Suppressor macrophage treated with lipopolysaccharide for 1 hour (primary cell): Measurements from ENCODE around the gene IDI1.
"Not testable (repeated sequence)": the region's sequence is repeated elsewhere in the genome, so short reads cannot be mapped to it uniquely, and the experiment has no call there.

Experiments used
- DNase-seq, 3 donors: peaks; one replicate each; pipeline ENCODE4 v3.0.0-alpha.2; 2020 to 2022

Gene IDI1

DNA sequence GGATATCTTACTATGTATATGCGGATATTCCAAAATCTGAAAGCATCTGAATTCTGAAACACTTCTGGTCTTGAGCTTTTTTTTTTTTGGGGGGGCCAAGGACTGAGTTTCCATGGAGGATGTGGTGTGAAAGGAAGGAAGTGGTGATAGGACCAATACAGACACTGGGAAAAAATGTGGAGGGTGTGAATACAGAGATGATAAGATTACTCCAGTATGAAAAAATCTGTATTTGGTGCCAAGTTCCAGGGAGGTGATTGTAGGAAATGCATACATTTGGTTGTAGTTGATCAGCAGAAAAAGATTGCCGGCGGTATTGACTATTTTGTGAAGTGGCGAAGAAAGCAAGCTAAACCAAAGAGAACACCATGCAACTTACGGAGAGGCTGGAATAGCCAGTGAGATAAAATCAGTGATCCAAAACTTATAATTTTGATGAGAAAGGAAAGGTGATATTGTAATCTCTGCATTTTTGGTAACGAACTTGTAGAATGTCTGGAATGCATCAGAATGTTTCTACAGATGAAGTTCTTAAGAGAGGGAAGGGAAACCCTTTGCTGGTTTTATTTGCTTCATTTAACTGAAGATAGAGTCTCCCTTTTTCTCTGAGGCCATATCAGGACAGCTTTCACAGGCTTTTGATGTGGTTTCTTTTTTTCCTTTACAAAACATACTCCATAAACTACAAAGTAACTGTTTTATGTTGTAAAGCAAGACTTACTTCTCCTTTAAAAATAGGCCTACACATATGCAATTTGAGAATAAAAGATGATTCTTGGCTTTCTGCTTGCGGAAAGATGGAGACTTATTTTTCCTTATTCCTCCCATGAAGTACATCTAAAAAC is 13.2 kb upstream of the IDI1 start:
- DNase-seq = no peak

DNA sequence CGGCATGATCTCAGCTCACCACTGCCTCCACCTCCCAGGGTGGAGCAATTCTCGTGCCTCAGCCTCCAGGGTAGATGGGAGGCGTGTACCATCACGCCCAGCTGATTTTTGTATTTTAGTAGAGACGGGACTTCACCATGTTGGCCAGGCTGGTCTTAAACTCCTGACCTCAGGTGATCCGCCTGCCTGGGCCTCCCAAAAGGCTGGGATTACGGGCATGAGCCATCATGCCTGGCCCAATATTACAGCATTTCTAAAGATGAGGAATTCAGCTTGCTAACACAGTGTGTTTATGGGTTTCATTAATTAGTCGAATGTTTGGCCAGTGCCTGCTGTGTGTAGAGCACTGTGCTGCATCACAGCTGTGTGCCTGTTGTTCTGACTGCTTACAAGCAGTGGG is 11.0 kb upstream of the IDI1 start:
- no peak for DNase-seq

DNA sequence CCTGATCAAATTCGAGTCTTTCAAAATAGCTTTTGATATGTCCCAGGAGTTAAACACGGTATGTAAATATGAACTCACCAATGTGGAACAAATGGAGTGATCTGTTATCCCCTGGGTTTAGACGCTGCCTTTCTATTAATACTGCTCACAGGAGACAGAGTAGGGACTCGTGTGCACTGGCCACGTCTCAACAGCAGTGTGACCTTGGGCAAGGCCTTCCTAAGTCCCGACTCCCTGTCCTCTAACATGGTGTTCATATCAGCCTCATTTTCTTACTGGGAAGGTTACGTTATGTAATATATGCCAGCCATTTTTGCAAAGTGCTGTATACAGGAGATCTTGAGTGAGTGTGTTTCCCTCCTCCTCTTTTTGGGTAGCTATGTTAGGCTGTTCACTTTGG is 9.1 kb upstream of the IDI1 start:
- no peak for DNase-seq

DNA sequence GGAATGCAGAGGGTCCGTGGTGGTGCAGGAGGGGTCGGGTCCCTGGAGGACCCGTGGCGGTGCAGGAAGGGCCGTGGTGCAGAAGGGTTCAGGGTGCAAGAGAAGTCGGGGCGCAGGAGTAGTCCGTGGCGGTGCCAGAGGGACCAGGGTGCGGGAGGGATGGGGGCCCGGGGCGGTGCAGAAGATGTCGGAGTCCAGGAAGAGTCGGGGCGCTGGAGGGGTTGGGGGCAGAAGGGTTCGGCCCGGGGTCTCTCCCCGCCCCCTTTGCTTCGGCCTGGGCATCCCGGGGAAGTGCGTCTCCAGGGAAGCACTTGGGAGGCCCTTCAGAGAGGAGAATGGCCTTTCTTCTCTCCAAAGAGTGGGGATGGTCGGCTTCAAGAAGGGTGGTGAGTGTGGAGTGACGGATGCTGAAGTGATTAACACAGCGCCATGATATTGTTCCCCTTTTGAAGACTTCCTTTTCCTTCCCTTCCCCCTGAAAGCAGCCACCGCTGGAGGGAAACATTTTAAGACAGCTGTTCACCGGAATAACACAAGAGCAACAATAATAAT is 8.3 kb upstream of the IDI1 start:
- peak; percentile 81 to 85 (median 83) for DNase-seq

DNA sequence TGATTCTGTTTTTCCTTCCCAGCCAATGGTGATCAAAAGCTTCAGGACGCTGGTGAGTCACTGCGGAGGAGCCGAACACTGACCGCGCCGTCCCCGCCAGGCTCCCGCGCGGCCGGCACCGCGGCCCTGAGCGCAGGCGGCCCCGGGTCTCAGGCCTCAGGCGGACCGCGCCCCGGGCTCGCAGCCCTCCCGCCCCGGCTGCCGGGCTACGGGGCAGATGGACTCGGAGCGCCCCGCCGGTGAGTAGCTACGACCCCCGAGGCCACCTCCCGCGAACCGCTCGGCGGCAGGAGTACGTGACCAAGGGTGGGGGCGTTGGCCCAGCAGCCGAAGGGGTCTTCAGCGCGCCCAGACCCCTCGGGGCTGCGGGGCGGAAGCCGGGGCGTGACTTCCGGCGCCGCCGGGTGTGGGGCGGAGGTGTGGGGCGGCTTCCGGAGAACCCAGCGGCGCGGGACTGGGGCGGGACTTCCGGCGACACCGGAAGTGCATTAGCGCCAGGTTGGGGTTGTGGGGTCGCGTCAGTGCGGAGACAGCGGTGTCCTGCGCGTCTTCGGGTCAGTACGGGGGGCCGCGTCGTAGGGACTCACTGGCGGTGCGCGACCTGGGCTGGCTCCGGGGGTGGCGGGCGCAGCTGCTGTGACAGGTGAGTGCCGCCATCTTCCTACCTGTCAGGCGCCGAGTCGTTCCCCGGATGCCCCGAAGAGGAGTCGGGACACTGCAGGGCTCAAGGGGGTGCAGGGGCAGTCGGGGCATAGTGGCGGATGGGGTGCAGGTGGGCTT is 7.6 kb upstream of the IDI1 start, which contains the start of gene WDR37:
TSS of gene WDR37 (plus strand) at position 60 of the 780 bp plus-strand sequence. CDS start 15,771 bp downstream, outside the sequence.
- DNase-seq = peak; percentile 88 to 94 (median 90)

DNA sequence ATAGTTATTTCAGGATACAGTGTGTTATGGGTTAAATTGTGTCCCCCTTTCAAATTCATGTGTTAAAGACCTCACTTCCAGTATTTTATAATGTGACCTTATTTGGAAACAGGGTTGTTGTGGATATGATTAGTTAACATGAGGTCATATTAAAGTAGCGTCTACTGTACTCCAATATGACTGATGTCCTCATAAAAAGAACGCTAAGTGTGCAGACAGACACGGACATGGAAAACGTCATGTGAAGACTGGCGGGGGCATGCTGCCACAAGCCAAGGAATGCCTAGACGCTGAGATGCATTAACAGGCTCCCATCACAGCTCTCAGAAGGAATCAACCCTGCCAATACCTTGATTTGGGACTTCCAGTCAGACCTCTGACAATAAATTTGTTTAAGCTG is 5.8 kb upstream of the IDI1 start:
- DNase-seq = no peak

DNA sequence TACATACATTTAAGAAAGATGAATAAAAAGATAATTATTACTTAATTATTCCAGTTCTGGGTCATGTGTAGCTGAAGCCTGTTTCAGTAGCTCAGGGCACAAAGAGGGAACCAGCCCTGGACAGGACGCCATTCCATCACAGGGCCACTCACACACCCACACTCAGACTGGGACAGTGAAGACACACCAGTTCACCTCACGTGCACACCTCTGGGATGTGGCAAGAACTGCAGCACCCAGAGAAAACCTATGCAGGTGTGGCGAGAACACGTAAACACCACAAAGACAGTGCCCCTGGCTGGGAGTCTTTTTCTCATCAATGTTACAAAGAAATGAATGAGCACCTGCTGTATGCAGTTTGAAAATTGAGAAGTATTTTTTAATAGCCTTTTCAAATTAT is 1.6 kb upstream of the IDI1 start:
- peak; percentile 38 to 45 (median 41) for DNase-seq

DNA sequence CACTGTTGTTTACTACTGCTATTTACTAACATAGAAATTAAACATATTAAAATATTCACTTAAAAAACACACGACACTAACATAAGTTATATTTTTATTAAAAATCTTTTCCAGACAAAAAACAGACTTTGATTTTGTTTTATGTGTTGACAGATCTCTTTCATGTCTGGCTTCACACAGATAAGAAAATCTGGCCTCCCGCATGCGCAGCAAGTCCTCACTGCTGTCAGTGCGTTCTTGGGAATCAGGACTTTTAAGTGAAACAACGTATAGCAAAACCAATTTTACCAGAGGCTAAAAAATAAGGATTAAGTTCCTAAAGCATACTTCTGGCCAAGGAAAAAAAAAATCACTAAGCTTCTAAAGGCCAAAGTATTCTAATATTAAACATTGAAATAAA is 1.2 kb upstream of the IDI1 start:
- no peak for DNase-seq

DNA sequence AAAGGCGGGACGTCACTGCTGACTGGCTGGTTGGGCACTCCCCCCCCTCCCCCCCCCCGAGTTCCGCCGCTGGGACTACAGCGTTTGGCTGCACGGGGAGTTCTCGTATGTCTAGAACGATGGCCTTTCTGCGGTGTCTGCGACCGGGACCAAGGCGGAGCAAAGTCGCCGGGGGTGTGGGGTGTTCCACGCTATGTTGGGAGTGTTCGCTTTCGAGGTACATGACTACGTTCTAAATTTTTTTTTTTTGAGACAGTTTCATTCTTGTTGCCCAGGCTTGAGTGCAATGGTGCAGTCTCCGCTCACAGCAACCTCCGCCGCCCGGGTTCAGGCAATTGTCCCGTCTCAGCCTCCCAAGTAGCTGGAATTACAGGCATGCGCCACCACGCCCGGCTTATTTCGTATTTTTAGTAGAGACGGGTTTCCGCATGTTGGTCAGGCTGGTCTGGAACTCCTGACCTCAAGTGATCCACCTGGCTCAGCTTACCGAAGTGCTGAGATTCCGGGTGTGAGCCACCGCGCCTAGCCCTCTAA is 573 bp upstream of the IDI1 start:
- DNase-seq = no peak

DNA sequence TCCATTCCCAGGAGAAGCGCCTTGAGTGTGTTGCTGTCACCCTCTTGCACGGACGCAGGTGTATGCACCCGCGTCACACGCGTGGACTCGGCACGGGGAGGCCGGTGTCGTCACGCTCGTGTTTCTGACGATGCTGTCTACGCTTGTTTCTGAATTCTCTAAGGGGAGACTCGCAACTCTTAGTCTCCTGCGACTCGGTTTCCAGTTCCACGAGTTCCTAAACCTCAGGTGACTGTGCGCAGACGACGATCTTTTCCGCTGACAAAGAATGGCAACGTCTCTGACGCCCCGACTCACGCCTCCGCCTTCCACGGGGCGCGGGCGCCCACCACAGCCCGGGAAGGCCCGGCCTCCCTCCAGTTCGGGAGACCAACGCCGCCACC is 579 bp downstream of the IDI1 start:
- no peak for DNase-seq

DNA sequence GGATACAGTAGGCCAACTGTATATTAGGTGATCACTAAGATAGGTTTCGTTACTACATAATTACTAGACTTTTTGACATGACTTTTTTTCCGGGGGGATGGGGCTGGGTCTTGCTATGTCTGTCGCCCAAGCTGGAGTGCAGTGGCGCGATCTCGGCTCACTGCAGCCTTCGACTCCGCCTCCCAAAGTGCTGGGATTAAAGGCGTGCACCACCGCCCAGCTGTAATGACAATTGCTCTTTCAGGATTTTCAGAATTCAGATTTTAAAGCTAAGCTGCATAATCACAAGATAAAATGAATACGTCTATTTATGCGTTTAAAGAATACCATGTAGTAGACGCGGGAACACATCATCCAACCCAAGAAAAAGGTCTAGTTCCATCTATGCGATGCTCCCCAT is 982 bp downstream of the IDI1 start:
- DNase-seq = no peak

DNA sequence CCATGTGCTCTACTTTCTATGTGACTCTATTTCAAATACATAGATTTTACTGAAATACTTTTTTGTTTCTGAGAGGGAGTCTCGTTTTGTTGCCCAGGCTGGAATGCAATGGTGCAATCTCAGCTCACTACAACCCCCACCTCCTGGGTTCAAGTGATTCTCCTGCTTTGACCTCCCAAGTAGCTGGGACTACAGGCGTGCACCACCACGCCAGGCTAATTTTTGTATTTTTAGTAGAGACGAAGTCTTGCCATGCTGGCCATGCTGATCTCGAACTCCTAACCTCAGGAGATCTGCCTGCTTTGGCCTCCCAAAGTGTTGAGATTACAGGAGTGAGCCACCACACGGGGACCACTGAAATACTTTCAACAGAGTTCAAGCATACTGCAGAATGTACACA is 3.5 kb downstream of the IDI1 start:
- no peak for DNase-seq

DNA sequence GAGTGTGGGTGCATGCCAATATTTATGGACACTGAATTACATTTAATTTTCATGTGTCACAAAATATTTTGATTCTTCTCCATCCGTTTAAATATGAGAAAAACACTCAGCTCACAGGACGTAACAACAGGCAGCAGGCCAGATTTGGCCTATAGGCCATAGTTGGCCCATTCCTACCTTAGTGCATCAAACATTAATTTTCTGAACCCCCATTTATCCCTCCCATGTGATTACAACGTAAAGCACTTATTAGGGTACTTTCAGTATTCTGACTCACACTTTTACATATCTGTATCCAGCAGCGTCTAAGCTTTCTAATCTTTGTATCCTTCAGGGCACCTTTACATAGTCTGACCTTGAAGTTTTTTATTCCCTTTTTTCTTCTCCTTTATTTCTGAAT is 4.0 kb downstream of the IDI1 start:
- no peak for DNase-seq

DNA sequence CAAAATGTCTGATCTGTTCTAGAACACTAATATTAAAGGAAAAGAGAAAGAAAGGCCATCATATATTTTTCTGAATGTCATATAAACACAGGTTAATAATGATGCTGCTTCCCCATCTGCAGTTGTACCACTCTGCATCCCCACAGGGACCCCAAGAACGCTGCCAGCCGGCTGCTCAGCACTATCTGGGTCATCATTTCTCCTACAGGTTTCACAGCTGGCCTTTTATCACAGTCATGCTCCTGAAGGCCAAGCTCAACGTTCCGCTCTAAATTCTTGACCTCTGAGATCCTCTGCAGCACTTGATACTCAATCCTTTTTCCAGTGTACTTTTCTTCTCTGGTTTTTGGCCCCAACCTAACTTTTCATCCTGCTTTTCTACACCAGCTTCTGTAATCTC is 4.8 kb downstream of the IDI1 start:
- no peak for DNase-seq

DNA sequence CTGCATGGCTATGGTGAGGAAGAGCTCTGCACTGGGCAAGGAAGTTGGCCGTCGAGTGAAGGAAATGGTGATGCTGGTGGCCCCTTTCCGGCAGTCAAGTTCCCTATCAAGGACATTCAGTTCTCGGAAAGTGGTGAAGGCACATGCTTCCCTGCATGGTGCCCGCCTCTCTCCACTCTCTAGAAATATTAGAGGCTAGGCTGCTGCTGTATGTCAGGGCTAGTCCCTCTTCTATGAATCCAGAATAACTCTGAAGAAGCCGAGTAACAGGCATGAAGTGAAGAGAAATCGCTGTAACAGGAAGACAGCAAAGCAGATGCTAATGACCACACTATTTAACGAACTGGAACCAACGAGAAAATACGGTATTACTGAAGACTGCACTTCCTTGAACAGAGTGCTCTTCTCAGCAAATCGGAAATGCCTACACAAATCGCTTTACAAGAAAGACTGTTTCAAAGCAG is 5.4 kb downstream of the IDI1 start:
- DNase-seq = peak; percentile 52 to 55 (median 55)

DNA sequence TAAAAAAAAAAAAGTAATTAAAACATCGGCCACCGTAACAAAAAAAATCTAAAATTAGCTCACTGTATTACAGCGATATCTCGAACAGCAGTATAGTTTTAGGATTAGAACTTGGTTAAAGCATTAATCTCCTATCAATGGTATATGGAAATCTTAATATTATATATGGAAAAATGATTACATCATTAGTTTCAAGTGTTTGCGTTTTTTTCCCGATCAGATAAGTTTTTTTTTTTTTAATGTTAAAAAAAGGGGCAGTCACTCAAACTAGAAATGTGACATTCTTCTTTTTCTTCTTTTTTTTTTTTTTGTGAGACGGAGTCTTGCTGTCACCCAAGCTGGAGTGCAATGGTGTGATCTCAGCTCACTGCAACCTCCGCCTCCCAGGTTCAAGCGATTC is 7.4 kb downstream of the IDI1 start:
- DNase-seq = no peak

DNA sequence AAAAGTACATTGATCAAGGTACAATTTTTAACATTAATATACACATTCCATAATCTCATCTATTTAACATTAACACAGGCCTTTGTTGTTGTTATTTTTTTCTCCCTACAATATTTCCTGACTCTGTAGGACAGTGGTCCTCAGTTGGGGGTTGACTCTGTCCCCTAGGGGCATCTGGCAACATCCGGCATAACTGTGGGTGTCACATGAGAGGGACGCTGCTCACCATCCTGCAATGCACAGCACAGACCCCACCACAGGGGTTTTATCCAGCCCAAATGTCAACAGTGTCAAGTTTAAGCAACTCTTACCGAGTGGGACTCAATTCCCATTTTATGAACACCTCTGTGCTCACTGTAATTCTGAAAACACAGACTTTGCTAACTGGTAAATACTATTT is 8.8 kb downstream of the IDI1 start:
- no peak for DNase-seq

DNA sequence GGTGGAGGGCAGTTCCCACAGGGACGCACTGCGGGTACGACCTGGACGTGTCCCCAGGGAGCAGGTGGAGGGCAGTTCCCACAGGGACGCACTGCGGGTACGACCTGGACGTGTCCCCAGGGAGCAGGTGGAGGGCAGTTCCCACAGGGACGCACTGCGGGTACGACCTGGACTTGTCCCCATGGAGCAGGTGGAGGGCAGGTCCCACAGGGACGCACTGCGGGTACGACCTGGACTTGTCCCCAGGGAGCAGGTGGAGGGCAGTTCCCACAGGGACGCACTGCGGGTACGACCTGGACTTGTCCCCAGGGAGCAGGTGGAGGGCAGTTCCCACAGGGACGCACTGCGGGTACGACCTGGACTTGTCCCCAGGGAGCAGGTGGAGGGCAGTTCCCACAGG is 10.2 kb downstream of the IDI1 start:
- DNase-seq = not testable (repeated sequence)

DNA sequence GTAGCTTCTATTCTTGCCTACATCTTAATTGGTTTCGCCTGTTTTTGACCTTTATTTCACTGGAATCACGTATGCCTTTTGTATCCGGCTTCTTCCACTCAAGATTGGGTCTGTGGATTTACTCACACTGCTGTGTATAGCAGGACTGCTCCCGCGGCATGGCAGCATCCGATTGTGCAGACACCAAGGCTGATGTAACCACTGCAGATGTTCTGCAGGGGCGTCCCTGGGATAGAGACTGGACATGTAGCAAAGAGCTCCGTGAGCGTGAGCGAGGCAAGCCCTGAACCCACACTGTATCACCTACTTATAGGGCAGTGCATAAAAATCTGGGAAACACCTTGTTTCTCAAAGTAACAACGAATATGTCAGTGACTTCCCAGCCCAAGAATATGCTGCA is 11.8 kb downstream of the IDI1 start:
- no peak for DNase-seq

DNA sequence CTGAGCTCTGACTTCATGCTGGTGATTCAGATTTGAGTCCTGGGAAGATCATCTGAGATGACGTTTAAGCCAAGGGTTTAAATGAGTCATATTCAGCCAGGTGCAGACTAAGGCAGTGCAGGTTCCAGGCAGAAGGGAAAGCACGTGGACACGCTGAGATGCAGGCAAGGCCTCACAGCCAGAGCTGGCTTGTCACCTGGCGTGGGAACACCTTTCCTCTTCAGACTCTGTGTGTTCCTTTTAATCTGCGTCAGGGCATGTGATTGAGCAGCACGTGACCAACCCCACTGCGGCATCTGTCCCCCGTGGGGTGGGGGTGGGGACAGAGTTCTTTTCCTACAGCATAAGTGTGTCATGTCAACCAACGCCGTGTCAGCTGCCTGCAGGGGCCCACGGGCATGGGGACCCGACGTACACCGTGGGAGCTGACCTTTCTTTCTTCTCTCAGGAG is 12.6 kb downstream of the IDI1 start:
- no peak for DNase-seq

DNA sequence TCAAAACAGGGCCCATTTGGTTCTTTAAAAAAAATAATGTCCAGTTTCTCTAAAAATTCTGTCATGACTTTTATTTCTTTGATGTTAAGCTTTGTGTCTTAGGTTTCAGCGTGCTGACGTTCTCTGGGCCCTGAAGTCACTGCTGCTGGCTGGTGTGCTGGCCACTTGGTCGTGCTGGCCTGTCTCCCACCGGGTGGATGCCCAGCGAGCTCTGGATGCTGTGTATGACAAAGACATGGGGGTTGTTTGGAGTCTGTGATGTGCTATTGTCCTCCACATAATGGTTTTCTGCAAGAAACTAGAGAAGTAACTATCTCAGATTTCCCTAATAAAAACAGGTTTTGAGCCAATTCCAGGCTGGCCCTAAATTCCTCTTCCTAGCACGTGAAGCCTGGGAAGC is 13.7 kb downstream of the IDI1 start:
- DNase-seq = no peak

DNA sequence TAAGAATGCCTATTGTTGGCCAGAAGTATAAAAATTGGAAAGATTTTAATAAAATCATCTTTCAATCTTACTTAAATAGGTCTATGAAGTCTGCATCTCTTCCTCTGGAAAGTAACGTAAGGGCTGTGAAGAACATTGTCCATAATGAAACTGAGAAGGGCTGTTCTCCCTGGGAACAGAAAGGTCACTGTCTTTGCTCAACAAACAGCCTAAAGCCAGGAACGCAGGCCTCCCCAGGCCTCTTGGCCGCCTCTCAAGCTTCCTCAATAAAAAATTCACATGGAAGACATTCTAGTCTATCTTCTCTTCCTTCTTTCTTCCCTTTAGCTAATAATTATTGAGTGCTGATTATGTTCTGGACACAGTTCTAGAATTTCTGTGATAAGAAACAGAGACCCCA is 14.2 kb downstream of the IDI1 start:
- DNase-seq = no peak

DNA sequence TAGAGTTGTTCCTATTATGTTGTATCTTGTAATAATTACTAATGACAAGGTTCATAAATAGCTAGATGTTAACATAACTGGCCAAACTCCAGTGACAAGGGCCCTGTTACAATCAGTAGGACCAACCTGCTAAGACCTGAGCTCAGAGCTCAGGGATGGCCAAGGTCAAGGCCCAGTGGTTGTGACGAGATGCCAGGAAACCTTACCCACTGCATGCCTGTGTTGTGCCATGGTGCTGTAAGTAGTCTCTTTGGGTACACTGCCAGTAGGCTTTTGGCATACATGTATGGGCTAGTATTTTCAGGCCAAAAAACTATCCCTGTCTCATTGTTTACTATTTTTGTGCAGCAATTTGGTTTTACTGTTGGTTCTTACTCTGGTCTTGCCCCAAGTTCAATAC is 15.3 kb downstream of the IDI1 start:
- DNase-seq = no peak

DNA sequence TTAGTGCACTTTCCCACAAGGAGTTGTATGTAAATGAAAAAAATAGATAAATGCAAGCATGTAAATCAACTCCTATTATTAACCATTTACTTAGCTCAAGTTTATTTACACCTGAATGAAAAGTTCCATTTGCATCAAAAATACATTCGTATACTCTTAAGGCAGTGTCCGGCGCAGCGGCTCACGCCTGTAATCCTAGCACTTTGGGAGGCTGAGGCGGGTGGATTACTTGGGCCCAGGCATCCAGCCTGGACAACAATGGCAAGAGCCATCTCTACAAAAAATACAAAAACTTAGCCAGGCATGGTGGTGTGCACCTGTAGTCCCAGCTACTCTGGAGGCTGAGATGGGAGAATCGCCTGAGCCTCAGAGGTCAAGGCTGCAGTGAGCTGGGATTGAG is 19.1 kb downstream of the IDI1 start:
- DNase-seq = no peak
